H9 (cell line): ENCODE measurements around the gene ASXL1. TPM values are rescaled to one million over a fixed set of nuclear protein-coding genes. Genes with fewer than 3 reads are reported as not detected.

Source experiments
- DNase-seq: peaks from one replicate; pipeline ENCODE4 v3.0.0-alpha.2; 2017
- H2AFZ ChIP-seq: one replicate; pipeline ENCODE4 v1.6.1; 2013; ENCODE audit warnings: mild to moderate bottlenecking, low read length, control low read depth, moderate library complexity
- H2AK5ac ChIP-seq: 2 replicates; pipeline ENCODE4 v1.6.1; 2013; ENCODE audit warnings: low read length, control low read depth, mixed read lengths; ENCODE audit not compliant: insufficient read length
- H2BK120ac ChIP-seq: one replicate; pipeline ENCODE4 v1.6.1; 2013; ENCODE audit warnings: low read depth, mild to moderate bottlenecking, low read length, control low read depth, inconsistent platforms; ENCODE audit not compliant: poor library complexity, severe bottlenecking
- H2BK12ac ChIP-seq: 2 replicates; pipeline ENCODE4 v1.6.1; 2013; ENCODE audit warnings: low read length, control low read depth, mixed read lengths, low read depth; ENCODE audit not compliant: insufficient read length
- H2BK15ac ChIP-seq: 2 replicates; pipeline ENCODE4 v1.6.1; 2013; ENCODE audit warnings: low read depth, low read length, control low read depth
- H2BK20ac ChIP-seq: one replicate; pipeline ENCODE4 v1.6.1; 2013; ENCODE audit warnings: low read depth, mild to moderate bottlenecking, low read length, control low read depth, inconsistent platforms; ENCODE audit not compliant: poor library complexity, severe bottlenecking
- H2BK5ac ChIP-seq: 2 replicates; pipeline ENCODE4 v1.6.1; 2013; ENCODE audit warnings: low read length, control low read depth, mixed read lengths; ENCODE audit not compliant: insufficient read length
- H3K14ac ChIP-seq: 2 replicates; pipeline ENCODE4 v1.6.1; 2013; ENCODE audit warnings: low read length, control low read depth; ENCODE audit not compliant: insufficient read depth
- H3K18ac ChIP-seq: 2 replicates; pipeline ENCODE4 v1.6.1; 2013; ENCODE audit warnings: low read depth, mild to moderate bottlenecking, mixed read lengths, low read length, control low read depth; ENCODE audit not compliant: insufficient read length
- H3K23ac ChIP-seq: 2 replicates; pipeline ENCODE4 v1.6.1; 2013; ENCODE audit warnings: low read length, control low read depth, mixed read lengths, low read depth; ENCODE audit not compliant: insufficient read length
- H3K23me2 ChIP-seq: 2 replicates; pipeline ENCODE4 v1.6.1; 2013; ENCODE audit warnings: low read depth, mild to moderate bottlenecking, mixed read lengths, low read length, control low read depth; ENCODE audit not compliant: insufficient read length, poor library complexity, severe bottlenecking
- H3K27ac ChIP-seq: 2 replicates; pipeline ENCODE4 v1.5.1; 2013; ENCODE audit warnings: low read length, control low read depth, mixed read lengths, low read depth; ENCODE audit not compliant: insufficient read length
- H3K27me3 ChIP-seq: 2 replicates; pipeline ENCODE4 v1.6.1; 2013; ENCODE audit warnings: low read length, control low read depth, inconsistent platforms; ENCODE audit not compliant: insufficient read depth
- H3K4ac ChIP-seq: 2 replicates; pipeline ENCODE4 v1.6.1; 2013; ENCODE audit warnings: low read depth, mild to moderate bottlenecking, control low read depth, inconsistent platforms, low read length, moderate library complexity
- H3K4me1 ChIP-seq: 2 replicates; pipeline ENCODE4 v1.6.1; 2013; ENCODE audit warnings: low read length, control low read depth, inconsistent platforms; ENCODE audit not compliant: insufficient read depth
- H3K4me2 ChIP-seq: 2 replicates; pipeline ENCODE4 v1.6.1; 2013; ENCODE audit warnings: low read length, control low read depth, mixed read lengths; ENCODE audit not compliant: insufficient read length, insufficient read depth
- H3K56ac ChIP-seq: 2 replicates; pipeline ENCODE4 v1.6.1; 2013; ENCODE audit warnings: low read depth, mild to moderate bottlenecking, mixed read lengths, low read length, control low read depth; ENCODE audit not compliant: insufficient read length
- H3K79me1 ChIP-seq: 2 replicates; pipeline ENCODE4 v1.6.1; 2013; ENCODE audit warnings: low read depth, mild to moderate bottlenecking, moderate library complexity, low read length, control low read depth, inconsistent platforms; ENCODE audit not compliant: insufficient read depth, poor library complexity, severe bottlenecking
- H3K79me2 ChIP-seq: 2 replicates; pipeline ENCODE4 v1.6.1; 2013; ENCODE audit warnings: low read length, control low read depth, inconsistent platforms; ENCODE audit not compliant: insufficient read depth
- H3K9ac ChIP-seq: 2 replicates; pipeline ENCODE4 v1.6.1; 2013; ENCODE audit warnings: low read length, control low read depth, mixed read lengths; ENCODE audit not compliant: insufficient read length; ENCODE audit errors: extremely low read depth
- H3K9me3 ChIP-seq: one replicate; pipeline ENCODE4 v1.6.1; 2013; ENCODE audit warnings: low read depth, low read length, inconsistent platforms; ENCODE audit not compliant: control insufficient read depth
- H3T11ph ChIP-seq: one replicate; pipeline ENCODE4 v1.6.1; 2013; ENCODE audit warnings: mild to moderate bottlenecking, low read length, control low read depth, inconsistent platforms
- H4K20me1 ChIP-seq: one replicate; pipeline ENCODE4 v1.6.1; 2013; ENCODE audit not compliant: control insufficient read depth, insufficient read length, insufficient read depth
- H4K5ac ChIP-seq: 2 replicates; pipeline ENCODE4 v1.6.1; 2013; ENCODE audit warnings: low read depth, mild to moderate bottlenecking, mixed read lengths, low read length, control low read depth; ENCODE audit not compliant: insufficient read length
- H4K8ac ChIP-seq: replicated peaks from 2 replicates; pipeline ENCODE4 v1.6.1; 2013; ENCODE audit warnings: low read length, control low read depth, mixed read lengths, low read depth; ENCODE audit not compliant: insufficient read length
- H4K91ac ChIP-seq: 2 replicates; pipeline ENCODE4 v1.6.1; 2013; ENCODE audit warnings: low read depth, mild to moderate bottlenecking, moderate library complexity, mixed read lengths, low read length, control low read depth; ENCODE audit not compliant: insufficient read length
- H3K27ac Mint-ChIP-seq, 3 experiments: 2 replicates in 2 of 3; 3 replicates in 1 of 3; pipeline ENCODE4 v1.8.0; 2020 to 2021; ENCODE audit warnings: mixed read lengths in 3 of 3, mild to moderate bottlenecking in 1 of 3, moderate library complexity in 1 of 3
- H3K27me3 Mint-ChIP-seq: 2 replicates; pipeline ENCODE4 v1.8.0; 2021; ENCODE audit warnings: low read depth, mild to moderate bottlenecking, moderate library complexity, mixed read lengths
- H3K36me3 Mint-ChIP-seq, 3 experiments: 2 replicates in 2 of 3; 3 replicates in 1 of 3; pipeline ENCODE4 v1.8.0; 2020 to 2021; ENCODE audit warnings: low read depth in 3 of 3, mixed read lengths in 3 of 3; ENCODE audit not compliant: insufficient read depth in 1 of 3
- H3K4me1 Mint-ChIP-seq, 2 experiments: 2 replicates each; pipeline ENCODE4 v1.8.0; 2020; ENCODE audit warnings: mixed read lengths in 2 of 2
- H3K4me3 Mint-ChIP-seq, 2 experiments: 2 replicates in 1 of 2; 3 replicates in 1 of 2; pipeline ENCODE4 v1.8.0; 2020 to 2021; ENCODE audit warnings: mild to moderate bottlenecking in 2 of 2, mixed read lengths in 2 of 2, moderate library complexity in 1 of 2
- H3K9me3 Mint-ChIP-seq, 2 experiments: 2 replicates in 1 of 2; 3 replicates in 1 of 2; pipeline ENCODE4 v1.8.0; 2020; ENCODE audit warnings: mild to moderate bottlenecking in 2 of 2, mixed read lengths in 2 of 2, moderate library complexity in 1 of 2
- total RNA-seq: library from RNA; stranded (reverse); gene quantifications from 2 replicates; pipeline ENCODE4 v1.2.1, GENCODE V29; 2021
- TF ChIP-seq, protein P1 (sequence below): fragments of 200-600 bp; sonication (generic); conservative IDR thresholded peaks from 3 replicates; pipeline ENCODE4 v1.8.0; 2021; ENCODE audit warnings: antibody characterized with exemption, mild to moderate bottlenecking

ASXL1 gene
- total RNA-seq, 1 experiment from 2014 or later = 39.5 TPM

DNA sequence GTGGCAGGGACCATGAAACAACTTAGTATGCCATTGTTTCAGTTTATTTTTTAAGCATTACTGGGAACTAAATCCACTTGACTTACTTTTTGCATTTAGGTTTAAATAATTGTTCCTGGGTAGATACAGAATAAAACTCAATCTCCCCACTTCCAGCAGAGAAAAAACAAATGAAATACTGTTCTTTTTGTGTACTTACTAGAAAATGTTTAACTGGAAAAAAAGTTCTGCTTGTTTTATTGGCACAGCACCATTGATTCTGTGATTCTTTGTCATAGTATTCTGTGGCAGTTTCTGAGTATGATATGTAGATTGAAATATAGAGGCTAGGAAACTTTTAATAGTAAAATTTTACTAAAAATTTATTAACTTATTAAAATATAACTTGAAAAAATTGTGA lies 10.2 kb downstream of the ASXL1 start:
- H3K9me3 Mint-ChIP-seq = no peaks in the 10 kb centered on the region
- no peaks in the 10 kb centered on the region for H3K79me2 ChIP-seq
- H3K27ac Mint-ChIP-seq = no peak overlapping the region
- H3K23ac ChIP-seq = no peak overlapping the region
- peaks cover 10% of the 10 kb centered on the region for H3K27me3 ChIP-seq
- no peak overlapping the region for H2BK12ac ChIP-seq
- H3K56ac ChIP-seq = no peak overlapping the region
- no peak overlapping the region for H2AK5ac ChIP-seq
- no peaks in the 10 kb centered on the region for H3K79me1 ChIP-seq
- no peak for DNase-seq
- no peaks in the 10 kb centered on the region for H3K23me2 ChIP-seq
- H3K4me1 ChIP-seq = no peaks in the 10 kb centered on the region
- H2AFZ ChIP-seq = no peak overlapping the region
- no peak overlapping the region for H4K8ac ChIP-seq
- no peak overlapping the region for H2BK15ac ChIP-seq
- no peak overlapping the region for H3K9ac ChIP-seq
- no peak overlapping the region for H2BK5ac ChIP-seq
- peaks cover 0 to 10% (median 0%) of the 10 kb centered on the region in 3 experiments; a peak in 1 of 7 replicates for H3K36me3 Mint-ChIP-seq
- no peak overlapping the region for H3K27ac ChIP-seq
- H2BK120ac ChIP-seq = no peak overlapping the region
- no peak overlapping the region for H4K91ac ChIP-seq
- no peak overlapping the region for H3T11ph ChIP-seq
- H4K20me1 ChIP-seq = no peaks in the 10 kb centered on the region
- no peak overlapping the region for H2BK20ac ChIP-seq
- H3K27me3 Mint-ChIP-seq = peaks cover 45% of the 10 kb centered on the region
- H3K4me2 ChIP-seq = no peak overlapping the region
- TF ChIP-seq, protein P1, sequence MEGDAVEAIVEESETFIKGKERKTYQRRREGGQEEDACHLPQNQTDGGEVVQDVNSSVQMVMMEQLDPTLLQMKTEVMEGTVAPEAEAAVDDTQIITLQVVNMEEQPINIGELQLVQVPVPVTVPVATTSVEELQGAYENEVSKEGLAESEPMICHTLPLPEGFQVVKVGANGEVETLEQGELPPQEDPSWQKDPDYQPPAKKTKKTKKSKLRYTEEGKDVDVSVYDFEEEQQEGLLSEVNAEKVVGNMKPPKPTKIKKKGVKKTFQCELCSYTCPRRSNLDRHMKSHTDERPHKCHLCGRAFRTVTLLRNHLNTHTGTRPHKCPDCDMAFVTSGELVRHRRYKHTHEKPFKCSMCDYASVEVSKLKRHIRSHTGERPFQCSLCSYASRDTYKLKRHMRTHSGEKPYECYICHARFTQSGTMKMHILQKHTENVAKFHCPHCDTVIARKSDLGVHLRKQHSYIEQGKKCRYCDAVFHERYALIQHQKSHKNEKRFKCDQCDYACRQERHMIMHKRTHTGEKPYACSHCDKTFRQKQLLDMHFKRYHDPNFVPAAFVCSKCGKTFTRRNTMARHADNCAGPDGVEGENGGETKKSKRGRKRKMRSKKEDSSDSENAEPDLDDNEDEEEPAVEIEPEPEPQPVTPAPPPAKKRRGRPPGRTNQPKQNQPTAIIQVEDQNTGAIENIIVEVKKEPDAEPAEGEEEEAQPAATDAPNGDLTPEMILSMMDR = no peak
- H3K4ac ChIP-seq = no peak overlapping the region
- no peak overlapping the region for H3K18ac ChIP-seq
- peaks cover 4 to 11% of the 10 kb centered on the region in 2 experiments; a peak in 3 of 4 replicates for H3K4me1 Mint-ChIP-seq
- H3K14ac ChIP-seq = no peak overlapping the region
- H4K5ac ChIP-seq = no peak overlapping the region
- H3K9me3 ChIP-seq = no peaks in the 10 kb centered on the region
- H3K4me3 Mint-ChIP-seq = no peak overlapping the region
